SK-N-SH (cell line): ENCODE data around the gene THYN1. TPM values are rescaled to one million over a fixed set of nuclear protein-coding genes. Genes with fewer than 3 reads are reported as not detected.

Experiments
- CTCF ChIA-PET: fragments of 300-600, 350-600 bp; formaldehyde crosslinking; extraction: SDS; loops from one replicate; lab custom pipeline; 2021; lab: Yijun Ruan, JAX
- POLR2A ChIA-PET: fragments of 350-600 bp; sonication (Branson Sonifier 250); formaldehyde crosslinking; extraction: SDS; loops from one replicate; lab custom pipeline; 2020; ENCODE audit warnings: antibody characterized with exemption, inconsistent platforms; lab: Yijun Ruan, JAX
- DNase-seq: peaks from one replicate; pipeline ENCODE4 v3.0.0; 2012
- H2AFZ ChIP-seq: fragments of 200-600 bp; sonication (generic); 2 replicates; pipeline ENCODE4 v1.8.1; 2016; ENCODE audit warnings: antibody characterized with exemption, mild to moderate bottlenecking, low read depth
- H3F3A ChIP-seq: fragments of 200-600 bp; sonication (generic); replicated peaks from 2 replicates; pipeline ENCODE3; 2016; ENCODE audit warnings: antibody characterized with exemption, mild to moderate bottlenecking; ENCODE audit not compliant: insufficient read depth
- H3K27ac ChIP-seq, 2 experiments: fragments of 200-500 bp in 1 of 2; fragments of 200-600 bp in 1 of 2; sonication (Bioruptor generic) in 1 of 2; sonication (generic), shearing (Covaris generic) in 1 of 2; 2 replicates each; pipeline versions ENCODE4 v1.5.1 to v1.6.1; 2014 to 2016; ENCODE audit warnings: low read depth in 2 of 2, inconsistent platforms in 1 of 2, low read length in 1 of 2, mild to moderate bottlenecking in 1 of 2, mixed read lengths in 1 of 2
- H3K27me3 ChIP-seq: fragments of 200-600 bp; sonication (generic), shearing (Covaris generic); 2 replicates; pipeline ENCODE4 v1.6.1; 2016; ENCODE audit warnings: mixed run types; ENCODE audit not compliant: insufficient read depth
- H3K36me3 ChIP-seq, 2 experiments: fragments of 200-500 bp in 1 of 2; fragments of 200-600 bp in 1 of 2; sonication (Bioruptor generic) in 1 of 2; sonication (generic) in 1 of 2; replicated peaks in 1 of 2; 2 replicates each; pipeline versions ENCODE3 to v1.5.1; 2014 to 2016; ENCODE audit warnings: low read length in 1 of 2, mild to moderate bottlenecking in 1 of 2; ENCODE audit not compliant: insufficient read depth in 2 of 2, control insufficient read depth in 1 of 2
- H3K4me1 ChIP-seq, 2 experiments: fragments of 200-500 bp in 1 of 2; fragments of 200-600 bp in 1 of 2; sonication (Bioruptor generic) in 1 of 2; sonication (generic), shearing (Covaris generic) in 1 of 2; 2 replicates each; pipeline versions ENCODE4 v1.5.1 to v1.6.1; 2014 to 2016; ENCODE audit warnings: low read depth in 1 of 2, low read length in 1 of 2, mixed run types in 1 of 2; ENCODE audit not compliant: insufficient read depth in 2 of 2, control insufficient read depth in 1 of 2
- H3K4me2 ChIP-seq: fragments of 200-600 bp; sonication (generic), shearing (Covaris generic); 2 replicates; pipeline ENCODE4 v1.6.1; 2017; ENCODE audit warnings: mixed run types
- H3K4me3 ChIP-seq, 2 experiments: fragments of 200-500 bp in 1 of 2; fragments of 200-600 bp in 1 of 2; sonication (Bioruptor generic) in 1 of 2; sonication (generic), shearing (Covaris generic) in 1 of 2; 2 replicates each; pipeline versions ENCODE4 v1.5.1 to v1.8.1; 2014 to 2016; ENCODE audit warnings: low read depth in 2 of 2, inconsistent platforms in 1 of 2, low read length in 1 of 2, mild to moderate bottlenecking in 1 of 2, mixed read lengths in 1 of 2, moderate library complexity in 1 of 2
- H3K79me2 ChIP-seq: fragments of 200-600 bp; sonication (generic); 2 replicates; pipeline ENCODE4 v1.8.1; 2017; ENCODE audit warnings: mild to moderate bottlenecking; ENCODE audit not compliant: insufficient read depth
- H3K9ac ChIP-seq: fragments of 200-600 bp; sonication (generic); 2 replicates; pipeline ENCODE4 v1.6.1; 2017; ENCODE audit warnings: mixed run types
- H3K9me2 ChIP-seq: fragments of 200-600 bp; sonication (generic); 2 replicates; pipeline ENCODE4 v1.6.1; 2017; ENCODE audit warnings: mixed run types
- H3K9me3 ChIP-seq: fragments of 200-600 bp; sonication (generic); 2 replicates; pipeline ENCODE4 v1.6.1; 2017; ENCODE audit warnings: mixed run types, mild to moderate bottlenecking, moderate library complexity
- H4K20me1 ChIP-seq: fragments of 200-600 bp; sonication (generic); 2 replicates; pipeline ENCODE4 v1.6.1; 2017; ENCODE audit warnings: mild to moderate bottlenecking, mixed run types; ENCODE audit not compliant: insufficient read depth
- CTCF ChIP-seq: fragments of 200-600 bp; sonication (generic); IDR thresholded peaks from 2 replicates; pipeline ENCODE4 v1.6.1; 2017; ENCODE audit warnings: antibody characterized with exemption, mild to moderate bottlenecking, moderate library complexity
- EZH2phosphoT487 ChIP-seq: fragments of 200-600 bp; sonication (generic); IDR thresholded peaks from 2 replicates; pipeline ENCODE4 v1.6.1; 2017; ENCODE audit warnings: low read depth, mixed run types, mild to moderate bottlenecking, antibody characterized with exemption, moderate library complexity, borderline replicate concordance
- FOXM1 ChIP-seq: IDR thresholded peaks from 2 replicates; pipeline ENCODE4 v1.4.0; 2012; ENCODE audit warnings: low read depth, mild to moderate bottlenecking
- MEF2A ChIP-seq: IDR thresholded peaks from 2 replicates; pipeline ENCODE4 v1.4.0; 2012; ENCODE audit warnings: low read depth, borderline replicate concordance
- PBX3 ChIP-seq: IDR thresholded peaks from 2 replicates; pipeline ENCODE4; 2012
- POLR2AphosphoS5 ChIP-seq: IDR thresholded peaks from 2 replicates; pipeline ENCODE4 v1.6.1; 2012; ENCODE audit warnings: low read depth, low read length
- TAF1 ChIP-seq: IDR thresholded peaks from 2 replicates; pipeline ENCODE4 v1.6.1; 2012; ENCODE audit warnings: low read depth, mild to moderate bottlenecking, low read length, moderate library complexity, borderline replicate concordance
- YY1 ChIP-seq: IDR thresholded peaks from 2 replicates; pipeline ENCODE4 v1.4.0; 2012; ENCODE audit warnings: low read depth, mild to moderate bottlenecking
- WGBS: methylation state at CpG from one replicate; pipeline ENCODE4 v1.1.6; 2017; ENCODE audit warnings: low lambda C conversion rate; 5-methylcytosine and 5-hydroxymethylcytosine counted together
- polyA plus RNA-seq, 3 experiments: library from polyadenylated mRNA; depleted of rRNA; stranded (reverse); fragments of >200 nt; gene quantifications; 2 replicates each; pipeline ENCODE4 v1.2.3, GENCODE V29; 2012

THYN1 gene
- polyA plus RNA-seq, 1 of the 3 experiments (the other 2 are of a cell fraction): 61.8 TPM

- H3K9ac ChIP-seq: no peak overlapping the region
- POLR2A ChIA-PET: no interaction called here
- WGBS: 86% methylated on average over 5 of the region's 5 CpGs
- H3K4me1 ChIP-seq: no peaks in the 10 kb centered on the region; a peak in 1 of 4 replicates
- no peak overlapping the region for H2AFZ ChIP-seq
- H3K4me2 ChIP-seq: no peak overlapping the region
- H3K9me2 ChIP-seq: no peaks in the 10 kb centered on the region
- no peaks in the 10 kb centered on the region for H3F3A ChIP-seq
- 0 out of 2 replicates have a peak, but pooled peaks cover 5% of the 10 kb centered on the region for H3K27me3 ChIP-seq
- H3K36me3 ChIP-seq: peaks cover 3 to 21% of the 10 kb centered on the region in 2 experiments
- H4K20me1 ChIP-seq: no peaks in the 10 kb centered on the region
- H3K4me3 ChIP-seq: no peak overlapping the region
- H3K79me2 ChIP-seq: no peaks in the 10 kb centered on the region
- H3K9me3 ChIP-seq: no peaks in the 10 kb centered on the region
- TF ChIP-seq PBX3: no peak
- TF ChIP-seq, all 33 proteins: peak for 0
- no peak overlapping the region for H3K27ac ChIP-seq
- CTCF ChIA-PET: no interaction called here
- no peak for DNase-seq
These were observed 14.3 kb upstream of the THYN1 start for GRCh38 chr11:134267461-134267860.

DNA sequence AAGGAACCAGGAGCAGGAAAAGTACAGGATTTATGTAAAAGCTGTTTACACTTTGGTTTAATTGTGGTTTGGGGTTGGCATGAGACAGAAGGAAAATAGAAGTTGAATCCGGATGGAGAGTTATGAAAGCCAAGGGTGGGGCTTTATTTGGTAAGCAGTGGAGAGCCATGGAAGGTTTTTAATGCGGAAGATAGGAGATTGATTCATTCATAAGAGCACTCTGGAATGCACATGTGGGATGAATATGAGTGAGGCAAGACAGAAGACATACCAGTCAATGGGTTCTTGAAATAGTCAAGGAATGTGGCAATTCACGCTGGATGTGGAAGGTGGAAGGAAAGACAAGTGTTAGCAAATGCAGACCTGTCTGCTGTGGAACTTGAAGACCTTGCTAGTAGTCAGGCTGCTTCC, 13.7 kb upstream of the THYN1 start:
- H3K9me3 ChIP-seq: no peaks in the 10 kb centered on the region
- POLR2A ChIA-PET: no interaction called here
- 56% methylated on average over 3 of the region's 3 CpGs for whole genome bisulfite sequencing
- no peak overlapping the region for H3K4me2 ChIP-seq
- H3K9me2 ChIP-seq: no peaks in the 10 kb centered on the region
- H3K27me3 ChIP-seq: 0 out of 2 replicates have a peak, but pooled peaks cover 4% of the 10 kb centered on the region
- CTCF ChIA-PET: no interaction called here
- H2AFZ ChIP-seq: no peak overlapping the region
- TF ChIP-seq YY1: no peak
- no peak for TF ChIP-seq TAF1
- TF ChIP-seq EZH2phosphoT487: no peak
- TF ChIP-seq MEF2A: no peak
- no peak for TF ChIP-seq POLR2AphosphoS5
- H3K4me3 ChIP-seq: no peak overlapping the region
- no peaks in the 10 kb centered on the region for H4K20me1 ChIP-seq
- H3K36me3 ChIP-seq: peaks cover 3 to 27% of the 10 kb centered on the region in 2 experiments
- H3F3A ChIP-seq: no peaks in the 10 kb centered on the region
- no peak overlapping the region for H3K27ac ChIP-seq
- no peak for DNase-seq
- H3K79me2 ChIP-seq: no peaks in the 10 kb centered on the region
- H3K4me1 ChIP-seq: no peaks in the 10 kb centered on the region; a peak in 1 of 4 replicates
- H3K9ac ChIP-seq: no peak overlapping the region

GRCh38 chr11:134266440-134266839, 13.3 kb upstream of the THYN1 start:
- no peak overlapping the region for H3K4me2 ChIP-seq
- WGBS: 87% methylated on average over 5 of the region's 5 CpGs

More at GRCh38 chr11:134266440-134266839, 13.3 kb upstream of the THYN1 start:
- no peaks in the 10 kb centered on the region for H3F3A ChIP-seq
- 0 out of 2 replicates have a peak, but pooled peaks cover under 1% of the 10 kb centered on the region for H3K27me3 ChIP-seq
- H3K4me3 ChIP-seq: no peak overlapping the region
- H3K27ac ChIP-seq: no peak overlapping the region
- CTCF ChIA-PET: no interaction called here
- H3K9me3 ChIP-seq: no peaks in the 10 kb centered on the region
- no peaks in the 10 kb centered on the region for H3K9me2 ChIP-seq
- no peak for DNase-seq
- H4K20me1 ChIP-seq: no peaks in the 10 kb centered on the region
- no peaks in the 10 kb centered on the region; a peak in 1 of 4 replicates for H3K4me1 ChIP-seq
- TF ChIP-seq CTCF (no peak), FOXM1 (no peak)
- TF ChIP-seq, all 33 proteins: peak for 0
- Histone ChIP-seq H2AFZ (no peak overlapping the region), H3K9ac (no peak overlapping the region), H3K36me3 (peaks cover 3 to 31% of the 10 kb centered on the region in 2 experiments), H3K79me2 (no peaks in the 10 kb centered on the region)
- POLR2A ChIA-PET: no interaction called here
